ENCODE data around the gene C3AR1. TPM values are rescaled to one million over a fixed set of nuclear protein-coding genes. Genes with fewer than 3 reads are reported as not detected.
"Not testable (repeated sequence)": the region's sequence is repeated elsewhere in the genome, so short reads cannot be mapped to it uniquely, and the experiment has no call there.

The C3AR1 gene
- total RNA-seq, 2 experiments from 2014 or later = not detected

DNA sequence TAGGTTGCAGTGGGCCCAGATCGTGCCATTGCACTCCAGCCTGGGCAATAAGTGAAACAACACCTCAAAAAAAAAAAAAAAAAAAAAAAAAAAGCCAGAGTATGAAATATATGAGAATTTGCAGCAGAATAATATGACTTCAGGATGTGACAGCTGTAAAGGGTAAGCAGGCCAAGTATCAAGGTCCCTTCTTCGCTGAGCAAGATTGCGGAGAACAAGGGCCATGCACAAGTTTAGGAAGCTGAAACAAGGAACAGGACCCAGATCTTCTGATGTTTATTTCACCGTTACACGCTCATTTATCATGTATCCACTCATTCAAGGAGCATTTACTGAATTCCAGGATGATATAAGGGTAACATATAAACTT is 34.3 kb downstream of the C3AR1 start:
- no TSS peak for BruUV-seq (replicated peaks)
- no peak for TF ChIP-seq CTCF (conservative IDR thresholded peaks at IDR 0.05; ENCODE audit: low read length)
- TF ChIP-seq EZH2phosphoT487 (IDR thresholded peaks at IDR 0.05; ENCODE audit: borderline replicate concordance, low read depth, low read length) = no peak
- Histone ChIP-seq H3K36me3 (ENCODE audit: insufficient read depth, low read length) (no peaks in the 10 kb centered on the region), H3K27ac (ENCODE audit: low read depth, low read length, poor library complexity, severe bottlenecking) (no peak overlapping the region), H3K4me1 (ENCODE audit: insufficient read depth, low read length, poor library complexity, severe bottlenecking) (peaks cover 32% of the 10 kb centered on the region), H3K4me2 (ENCODE audit: low read length) (peak overlapping the region; percentile 93), H3K4me3 (ENCODE audit: low read depth, low read length, poor library complexity, severe bottlenecking) (peak overlapping the region; percentile 87), H4K20me1 (ENCODE audit: insufficient read depth, low read length) (no peaks in the 10 kb centered on the region), H3K9me2 (ENCODE audit: insufficient read depth, low read length) (no peaks in the 10 kb centered on the region), H3K9me3 (ENCODE audit: low read length) (no peaks in the 10 kb centered on the region), H3K79me2 (ENCODE audit: insufficient read depth, low read depth, low read length) (no peaks in the 10 kb centered on the region), H2AFZ (ENCODE audit: low read length) (peak overlapping the region; percentile 71)
- ChIA-PET CTCF (ENCODE audit: unreplicated experiment) (no interaction called here), POLR2A (interaction anchor here (0.7 to 1.0 kb wide), 3 partner anchors 13 to 98 kb away, joined by 3 to 7 read pairs (median 5); no protein-coding TSS in a partner anchor)
- no peak for DNase-seq (ENCODE audit: low spot score)
- intact Hi-C loops (cut with micrococcal nuclease; ENCODE audit: unreplicated experiment) = loop anchor here (10.0 kb wide), 1 partner anchor 387 kb away; no protein-coding TSS in a partner anchor

- POLR2A ChIA-PET; H3K9me2 ChIP-seq (ENCODE audit: insufficient read depth, low read length); H3K4me3 ChIP-seq (ENCODE audit: low read depth, low read length, poor library complexity, severe bottlenecking); H3K36me3 ChIP-seq (ENCODE audit: insufficient read depth, low read length); DNase-seq (ENCODE audit: low spot score); H3K9me3 ChIP-seq (ENCODE audit: low read length); H2AFZ ChIP-seq (ENCODE audit: low read length); H3K27ac ChIP-seq (ENCODE audit: low read depth, low read length, poor library complexity, severe bottlenecking); H4K20me1 ChIP-seq (ENCODE audit: insufficient read depth, low read length); CTCF ChIA-PET (ENCODE audit: unreplicated experiment); H3K79me2 ChIP-seq (ENCODE audit: insufficient read depth, low read depth, low read length); H3K4me2 ChIP-seq (ENCODE audit: low read length); BruUV-seq (replicated peaks): not testable (repeated sequence)
- peaks cover 27% of the 10 kb centered on the region for H3K4me1 ChIP-seq (ENCODE audit: insufficient read depth, low read length, poor library complexity, severe bottlenecking)
- intact Hi-C loops (cut with micrococcal nuclease; ENCODE audit: unreplicated experiment) = loop anchor here (10.0 kb wide), 1 partner anchor 386 kb away; no protein-coding TSS in a partner anchor
Measured at GRCh38 chr12:8031017-8031416, 35.1 kb downstream of the C3AR1 start.

DNA sequence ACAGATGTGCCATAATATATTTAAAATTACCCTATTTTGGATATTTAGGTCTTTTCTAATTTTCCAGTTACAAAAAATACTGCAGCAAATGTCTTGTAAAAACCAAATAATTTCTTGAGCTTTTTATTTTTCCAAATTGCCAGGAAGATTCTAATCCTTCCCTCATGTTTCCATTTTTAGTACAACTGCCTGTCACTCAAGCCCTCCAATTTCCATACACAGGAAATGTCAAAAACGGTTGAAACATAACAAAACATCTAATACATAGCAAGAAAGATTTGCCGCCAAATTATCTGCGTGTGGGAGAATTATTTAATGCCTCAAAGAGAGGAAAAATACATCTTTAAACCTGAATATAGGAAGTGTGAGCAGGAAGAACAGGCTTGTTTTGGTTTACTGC is 36.0 kb downstream of the C3AR1 start:
- ChIA-PET CTCF (ENCODE audit: unreplicated experiment) (no interaction called here), POLR2A (no interaction called here)
- no TSS peak for BruUV-seq (replicated peaks)
- no peaks in the 10 kb centered on the region for H3K9me3 ChIP-seq (ENCODE audit: low read length)
- intact Hi-C loops (cut with micrococcal nuclease; ENCODE audit: unreplicated experiment) = loop anchor here (10.0 kb wide), 1 partner anchor 385 kb away; no protein-coding TSS in a partner anchor
- H3K4me1 ChIP-seq (ENCODE audit: insufficient read depth, low read length, poor library complexity, severe bottlenecking) = peaks cover 28% of the 10 kb centered on the region
- H3K27ac ChIP-seq (ENCODE audit: low read depth, low read length, poor library complexity, severe bottlenecking) = no peak overlapping the region
- H3K4me3 ChIP-seq (ENCODE audit: low read depth, low read length, poor library complexity, severe bottlenecking) = no peak overlapping the region
- H3K36me3 ChIP-seq (ENCODE audit: insufficient read depth, low read length) = no peaks in the 10 kb centered on the region
- H2AFZ ChIP-seq (ENCODE audit: low read length) = no peak overlapping the region
- H3K9me2 ChIP-seq (ENCODE audit: insufficient read depth, low read length) = no peaks in the 10 kb centered on the region
- no peaks in the 10 kb centered on the region for H3K79me2 ChIP-seq (ENCODE audit: insufficient read depth, low read depth, low read length)
- DNase-seq (ENCODE audit: low spot score) = no peak
- TF ChIP-seq CTCF (conservative IDR thresholded peaks at IDR 0.05; ENCODE audit: low read length) = no peak
- no peak for TF ChIP-seq EZH2phosphoT487 (IDR thresholded peaks at IDR 0.05; ENCODE audit: borderline replicate concordance, low read depth, low read length)
- no peaks in the 10 kb centered on the region for H4K20me1 ChIP-seq (ENCODE audit: insufficient read depth, low read length)
- H3K4me2 ChIP-seq (ENCODE audit: low read length) = no peak overlapping the region
